ENCODE data around the gene CXCR5. TPM values are rescaled to one million over a fixed set of nuclear protein-coding genes. Genes with fewer than 3 reads are reported as not detected.

Gene CXCR5
- total RNA-seq, 2 donors from 2014 or later = 0.05 to 0.19 TPM

DNA sequence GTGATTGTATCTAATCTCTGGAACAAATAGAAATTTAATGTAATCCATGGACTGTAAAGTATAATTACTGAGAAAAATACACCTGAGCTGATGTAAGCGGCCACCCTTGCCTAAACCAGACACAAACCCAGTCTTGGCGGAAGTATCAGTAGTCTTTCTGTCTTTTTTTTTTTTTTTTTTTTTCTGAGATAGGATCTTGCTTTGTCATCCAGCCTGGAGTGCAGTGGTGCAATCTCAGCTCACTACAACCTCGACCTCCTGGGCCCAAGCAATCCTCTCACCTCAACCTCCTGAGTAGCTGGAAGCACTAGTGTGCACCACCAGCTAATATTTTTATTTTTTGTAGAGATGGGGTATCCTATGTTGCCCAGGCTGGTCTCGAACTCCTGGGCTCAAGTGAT lies 5.5 kb upstream of the CXCR5 start:
- H3K9ac ChIP-seq (ENCODE audit: low read depth in 2 of 2, low read length in 2 of 2) = no peak overlapping the region
- no peaks in the 10 kb centered on the region for H3K27me3 ChIP-seq
- H3K4me3 ChIP-seq = no peak overlapping the region
- H3K9me3 ChIP-seq = no peaks in the 10 kb centered on the region
- H3K27ac ChIP-seq = no peak overlapping the region
- no peak for DNase-seq
- H3K36me3 ChIP-seq = no peaks in the 10 kb centered on the region
- no peak for TF ChIP-seq CTCF (IDR thresholded peaks at IDR 0.05)
- H3K4me1 ChIP-seq = no peaks in the 10 kb centered on the region
- intact Hi-C loops (cut with DNase I) = no loop called here

GRCh38 chr11:118881228-118881627 lies 2.5 kb upstream of the CXCR5 start:
- H3K36me3 ChIP-seq = no peaks in the 10 kb centered on the region
- intact Hi-C loops (cut with DNase I) = no loop called here
- no peaks in the 10 kb centered on the region for H3K27me3 ChIP-seq

GRCh38 chr11:118882491-118882890 lies 1.2 kb upstream of the CXCR5 start:
- intact Hi-C loops (cut with DNase I) = no loop called here
- no peak overlapping the region for H3K27ac ChIP-seq

More at GRCh38 chr11:118881228-118881627, 2.5 kb upstream of the CXCR5 start:
- no peak for DNase-seq
- Histone ChIP-seq H3K4me1 (no peaks in the 10 kb centered on the region), H3K27ac (no peak overlapping the region), H3K9me3 (no peaks in the 10 kb centered on the region), H3K4me3 (no peak overlapping the region), H3K9ac (ENCODE audit: low read depth in 2 of 2, low read length in 2 of 2) (no peak overlapping the region)
- no peak for TF ChIP-seq CTCF (IDR thresholded peaks at IDR 0.05)

GRCh38 chr11:118883004-118883367 lies 706 bp upstream of the CXCR5 start:
- no peaks in the 10 kb centered on the region for H3K27me3 ChIP-seq

More at GRCh38 chr11:118882491-118882890, 1.2 kb upstream of the CXCR5 start:
- H3K9me3 ChIP-seq = no peaks in the 10 kb centered on the region
- TF ChIP-seq CTCF (IDR thresholded peaks at IDR 0.05) = no peak
- DNase-seq = no peak
- no peak overlapping the region for H3K9ac ChIP-seq (ENCODE audit: low read depth in 2 of 2, low read length in 2 of 2)
- H3K4me1 ChIP-seq = no peaks in the 10 kb centered on the region
- H3K36me3 ChIP-seq = no peaks in the 10 kb centered on the region
- H3K27me3 ChIP-seq = no peaks in the 10 kb centered on the region
- H3K4me3 ChIP-seq = no peak overlapping the region

GRCh38 chr11:118884875-118885274 lies 1.2 kb downstream of the CXCR5 start:
- Histone ChIP-seq H3K36me3 (no peaks in the 10 kb centered on the region), H3K27me3 (no peaks in the 10 kb centered on the region), H3K4me1 (no peaks in the 10 kb centered on the region), H3K4me3 (no peak overlapping the region), H3K9ac (ENCODE audit: low read depth in 2 of 2, low read length in 2 of 2) (no peak overlapping the region), H3K27ac (no peak overlapping the region), H3K9me3 (no peaks in the 10 kb centered on the region)
- no peak for TF ChIP-seq CTCF (IDR thresholded peaks at IDR 0.05)
- intact Hi-C loops (cut with DNase I) = no loop called here
- DNase-seq = no peak

More at GRCh38 chr11:118883004-118883367, 706 bp upstream of the CXCR5 start:
- Histone ChIP-seq H3K9ac (ENCODE audit: low read depth in 2 of 2, low read length in 2 of 2) (no peak overlapping the region), H3K27ac (no peak overlapping the region), H3K36me3 (no peaks in the 10 kb centered on the region), H3K4me1 (no peaks in the 10 kb centered on the region), H3K4me3 (no peak overlapping the region), H3K9me3 (no peaks in the 10 kb centered on the region)
- TF ChIP-seq CTCF (IDR thresholded peaks at IDR 0.05) = no peak
- intact Hi-C loops (cut with DNase I) = no loop called here
- no peak for DNase-seq

GRCh38 chr11:118885319-118885718 lies 1.6 kb downstream of the CXCR5 start:
- no peak overlapping the region for H3K27ac ChIP-seq
- H3K27me3 ChIP-seq = no peaks in the 10 kb centered on the region
- H3K36me3 ChIP-seq = no peaks in the 10 kb centered on the region
- no peaks in the 10 kb centered on the region for H3K9me3 ChIP-seq
- H3K4me3 ChIP-seq = no peak overlapping the region
- TF ChIP-seq CTCF (IDR thresholded peaks at IDR 0.05) = no peak
- intact Hi-C loops (cut with DNase I) = no loop called here
- no peaks in the 10 kb centered on the region for H3K4me1 ChIP-seq
- no peak overlapping the region for H3K9ac ChIP-seq (ENCODE audit: low read depth in 2 of 2, low read length in 2 of 2)
- DNase-seq = no peak

Measured in colonic mucosa (tissue), 4 donors.